ENCODE measurements around the gene TCF7L1.

TCF7L1 gene

GRCh38 chr2:85166021-85166420 is 32.8 kb downstream of the TCF7L1 start:
- ATAC-seq (no peak), DNase-seq (no peak)
- H3K27me3 Mint-ChIP-seq, result peaks cover 7% of the 10 kb centered on the region
- no peaks in the 10 kb centered on the region for H3K9me3 Mint-ChIP-seq
- H3K4me3 Mint-ChIP-seq, result no peak overlapping the region
- H3K4me1 Mint-ChIP-seq, result no peaks in the 10 kb centered on the region
- no peak overlapping the region for H3K27ac Mint-ChIP-seq

GRCh38 chr2:85167479-85167878 is 34.3 kb downstream of the TCF7L1 start:
- Mint-ChIP-seq H3K9me3 (no peaks in the 10 kb centered on the region), H3K27ac (no peak overlapping the region), H3K27me3 (no peaks in the 10 kb centered on the region), H3K4me3 (no peak overlapping the region), H3K4me1 (no peaks in the 10 kb centered on the region)
- ATAC-seq (no peak), DNase-seq (no peak)

- no peaks in the 10 kb centered on the region for H3K27me3 Mint-ChIP-seq
- H3K4me1 Mint-ChIP-seq, result no peaks in the 10 kb centered on the region
- H3K4me3 Mint-ChIP-seq, result no peak overlapping the region
- H3K27ac Mint-ChIP-seq, result no peak overlapping the region
- DNase-seq (no peak), ATAC-seq (no peak)
- no peaks in the 10 kb centered on the region for H3K9me3 Mint-ChIP-seq
These were observed 35.8 kb downstream of the TCF7L1 start for GRCh38 chr2:85168942-85169341.

GRCh38 chr2:85169581-85169980 is 36.4 kb downstream of the TCF7L1 start:
- Mint-ChIP-seq H3K27ac (no peak overlapping the region), H3K9me3 (no peaks in the 10 kb centered on the region), H3K27me3 (no peaks in the 10 kb centered on the region), H3K4me1 (no peaks in the 10 kb centered on the region), H3K4me3 (no peak overlapping the region)
- ATAC-seq (no peak), DNase-seq (no peak)

- Mint-ChIP-seq H3K4me3 (no peak overlapping the region), H3K27me3 (no peaks in the 10 kb centered on the region)
- no peak for DNase-seq
These were observed 37.8 kb downstream of the TCF7L1 start for GRCh38 chr2:85170938-85171475.

GRCh38 chr2:85171916-85172315 is 38.7 kb downstream of the TCF7L1 start:
- H3K4me3 Mint-ChIP-seq, result no peak overlapping the region
- H3K4me1 Mint-ChIP-seq, result no peaks in the 10 kb centered on the region
- no peaks in the 10 kb centered on the region for H3K9me3 Mint-ChIP-seq
- H3K27me3 Mint-ChIP-seq, result no peaks in the 10 kb centered on the region
- H3K27ac Mint-ChIP-seq, result no peak overlapping the region
- ATAC-seq (no peak), DNase-seq (no peak)

More at GRCh38 chr2:85170938-85171475, 37.8 kb downstream of the TCF7L1 start:
- no peak for ATAC-seq
- Mint-ChIP-seq H3K27ac (no peak overlapping the region), H3K9me3 (no peaks in the 10 kb centered on the region), H3K4me1 (no peaks in the 10 kb centered on the region)

- Mint-ChIP-seq H3K27me3 (no peaks in the 10 kb centered on the region), H3K27ac (no peak overlapping the region), H3K4me1 (no peaks in the 10 kb centered on the region), H3K4me3 (no peak overlapping the region), H3K9me3 (no peaks in the 10 kb centered on the region)
- ATAC-seq, result no peak
- DNase-seq, result no peak
These were observed 40.7 kb downstream of the TCF7L1 start for GRCh38 chr2:85173909-85174308.

GRCh38 chr2:85174943-85175342 is 41.8 kb downstream of the TCF7L1 start:
- DNase-seq (no peak), ATAC-seq (no peak)
- H3K27me3 Mint-ChIP-seq, result no peaks in the 10 kb centered on the region
- no peak overlapping the region for H3K27ac Mint-ChIP-seq
- H3K9me3 Mint-ChIP-seq, result no peaks in the 10 kb centered on the region
- no peak overlapping the region for H3K4me3 Mint-ChIP-seq
- H3K4me1 Mint-ChIP-seq, result no peaks in the 10 kb centered on the region

GRCh38 chr2:85175369-85176299 is 42.4 kb downstream of the TCF7L1 start:
- Mint-ChIP-seq H3K9me3 (no peaks in the 10 kb centered on the region), H3K27ac (no peak overlapping the region), H3K4me3 (no peak overlapping the region), H3K27me3 (no peaks in the 10 kb centered on the region), H3K4me1 (no peaks in the 10 kb centered on the region)
- ATAC-seq (no peak), DNase-seq (no peak)

- H3K27ac Mint-ChIP-seq, result no peak overlapping the region
These were observed 44.0 kb downstream of the TCF7L1 start for GRCh38 chr2:85177031-85177824.

GRCh38 chr2:85178154-85178553 is 45.0 kb downstream of the TCF7L1 start:
- no peak for ATAC-seq
- DNase-seq, result no peak
- no peak overlapping the region for H3K27ac Mint-ChIP-seq
- no peaks in the 10 kb centered on the region for H3K27me3 Mint-ChIP-seq
- H3K4me3 Mint-ChIP-seq, result no peak overlapping the region
- H3K4me1 Mint-ChIP-seq, result no peaks in the 10 kb centered on the region
- no peaks in the 10 kb centered on the region for H3K9me3 Mint-ChIP-seq

More at GRCh38 chr2:85177031-85177824, 44.0 kb downstream of the TCF7L1 start:
- no peak overlapping the region for H3K4me3 Mint-ChIP-seq
- H3K9me3 Mint-ChIP-seq, result no peaks in the 10 kb centered on the region
- H3K27me3 Mint-ChIP-seq, result no peaks in the 10 kb centered on the region
- no peaks in the 10 kb centered on the region for H3K4me1 Mint-ChIP-seq
- DNase-seq, result no peak
- ATAC-seq, result no peak

- ATAC-seq (no peak), DNase-seq (no peak)
- Mint-ChIP-seq H3K9me3 (no peaks in the 10 kb centered on the region), H3K27ac (no peak overlapping the region), H3K4me1 (no peaks in the 10 kb centered on the region), H3K27me3 (no peaks in the 10 kb centered on the region), H3K4me3 (no peak overlapping the region)
These were observed 45.8 kb downstream of the TCF7L1 start for GRCh38 chr2:85178980-85179411.

GRCh38 chr2:85179541-85179940 is 46.3 kb downstream of the TCF7L1 start:
- no peaks in the 10 kb centered on the region for H3K9me3 Mint-ChIP-seq
- H3K4me1 Mint-ChIP-seq, result no peaks in the 10 kb centered on the region
- no peaks in the 10 kb centered on the region for H3K27me3 Mint-ChIP-seq
- ATAC-seq (no peak), DNase-seq (no peak)
- no peak overlapping the region for H3K4me3 Mint-ChIP-seq
- no peak overlapping the region for H3K27ac Mint-ChIP-seq

- Mint-ChIP-seq H3K27ac (no peak overlapping the region), H3K4me1 (no peaks in the 10 kb centered on the region), H3K9me3 (no peaks in the 10 kb centered on the region), H3K4me3 (no peak overlapping the region), H3K27me3 (no peaks in the 10 kb centered on the region)
- DNase-seq, result no peak
- ATAC-seq, result no peak
These were observed 47.3 kb downstream of the TCF7L1 start for GRCh38 chr2:85180322-85181133.

GRCh38 chr2:85181134-85181631 is 48.0 kb downstream of the TCF7L1 start:
- DNase-seq (no peak), ATAC-seq (no peak)
- Mint-ChIP-seq H3K27ac (peak overlapping the region in 1 of 2 donors; percentile 39), H3K9me3 (no peaks in the 10 kb centered on the region), H3K4me1 (no peaks in the 10 kb centered on the region), H3K4me3 (no peak overlapping the region), H3K27me3 (no peaks in the 10 kb centered on the region)
